GM18526 (cell line): ENCODE results near the gene TMEM259.

Experiments used
- POLR2A ChIP-seq: IDR thresholded peaks from 3 replicates; pipeline ENCODE4 v1.6.1; 2011; ENCODE audit not compliant: insufficient read length; ENCODE audit errors: extremely low read depth

TMEM259 gene

GRCh38 chr19:1032264-1032867 lies 11.4 kb upstream of the TMEM259 start:
- no peak for TF ChIP-seq POLR2A

DNA sequence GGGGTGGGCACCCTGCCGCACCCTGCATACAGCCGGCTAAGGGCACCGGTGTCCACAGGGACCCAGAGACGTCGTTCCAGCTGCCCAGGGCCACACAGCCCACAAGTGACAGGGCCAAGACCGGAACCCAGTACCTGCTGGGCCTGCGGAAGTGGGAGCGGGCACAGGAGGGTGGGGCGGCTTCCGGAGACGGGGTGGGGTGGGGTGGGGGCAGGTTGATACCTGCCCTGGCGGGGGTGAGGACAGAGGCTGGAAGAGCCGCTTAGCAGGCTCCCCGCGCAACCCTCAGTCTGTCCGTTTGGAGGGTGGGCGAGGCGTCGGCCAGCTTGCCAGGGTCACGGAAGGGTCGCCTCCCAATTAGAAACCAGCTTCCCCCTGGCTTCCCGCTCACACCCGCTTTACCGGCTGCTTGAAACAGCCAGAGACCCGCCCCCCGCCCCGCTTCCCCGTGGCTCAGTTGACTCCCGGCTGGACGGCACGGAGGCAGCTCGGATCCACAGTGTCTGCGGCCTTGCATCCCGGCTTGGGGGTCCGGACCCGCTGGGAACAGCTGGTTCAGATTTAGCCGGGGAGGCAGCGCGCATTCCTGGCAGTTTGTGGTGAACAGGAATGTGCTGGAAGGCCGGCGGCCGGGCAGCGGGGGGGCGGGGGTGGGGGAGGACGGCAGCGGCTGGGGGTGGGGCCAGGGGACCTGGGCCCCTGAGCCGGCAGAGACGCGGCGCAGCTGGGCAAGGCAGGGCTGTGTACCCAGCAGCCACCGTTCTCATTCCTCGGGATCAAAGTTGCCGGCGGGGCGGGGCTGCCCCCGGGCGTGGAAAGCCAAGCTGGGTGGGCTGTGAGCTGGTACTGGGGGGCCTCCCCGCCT lies 7.4 kb upstream of the TMEM259 start:
- peak; percentile 57 for TF ChIP-seq POLR2A

- TF ChIP-seq POLR2A, result no peak
Observed at GRCh38 chr19:1027650-1028061, 6.7 kb upstream of the TMEM259 start.

DNA sequence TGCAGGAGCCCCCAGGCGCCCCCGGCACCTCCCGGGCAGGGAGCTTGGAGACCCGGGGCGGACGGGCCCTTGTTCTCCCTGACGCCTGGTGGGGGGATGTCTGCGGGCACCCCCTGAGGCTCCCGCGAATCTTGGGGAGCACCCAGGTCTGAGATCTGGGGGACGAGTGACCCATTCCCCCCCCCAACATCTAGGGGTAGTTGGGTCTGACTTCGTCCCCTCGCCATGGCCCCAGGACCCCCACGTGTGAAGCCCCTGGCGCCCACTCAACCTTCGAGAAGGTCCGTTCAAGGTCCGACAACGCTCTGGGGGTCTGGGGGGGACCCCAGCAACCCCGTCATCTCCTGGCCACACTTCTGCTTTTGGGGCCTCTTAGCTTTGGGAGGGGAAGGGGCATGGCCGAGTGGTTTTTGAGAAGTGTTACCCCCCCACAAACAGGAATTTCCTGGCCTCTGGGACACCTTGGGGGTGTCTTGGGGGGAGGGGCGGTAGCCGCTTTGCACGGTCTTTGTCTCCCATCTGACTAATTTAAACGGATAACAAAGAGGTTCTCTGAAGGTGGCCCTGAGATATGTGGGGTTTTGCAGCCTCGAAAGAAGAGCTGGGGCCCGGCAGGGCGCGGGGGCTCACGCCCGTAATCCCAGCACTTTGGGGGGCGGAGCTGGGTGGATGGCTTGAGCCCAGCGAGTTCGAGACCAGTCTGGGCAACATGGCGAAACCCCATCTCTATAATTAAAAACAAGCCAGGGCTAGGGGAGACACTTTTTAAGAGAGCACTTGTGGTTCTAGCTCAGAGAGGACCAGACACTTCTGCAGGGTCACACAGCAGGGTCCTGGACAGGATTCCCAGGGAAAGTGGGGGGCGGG lies 6.1 kb upstream of the TMEM259 start:
- TF ChIP-seq POLR2A, result no peak

DNA sequence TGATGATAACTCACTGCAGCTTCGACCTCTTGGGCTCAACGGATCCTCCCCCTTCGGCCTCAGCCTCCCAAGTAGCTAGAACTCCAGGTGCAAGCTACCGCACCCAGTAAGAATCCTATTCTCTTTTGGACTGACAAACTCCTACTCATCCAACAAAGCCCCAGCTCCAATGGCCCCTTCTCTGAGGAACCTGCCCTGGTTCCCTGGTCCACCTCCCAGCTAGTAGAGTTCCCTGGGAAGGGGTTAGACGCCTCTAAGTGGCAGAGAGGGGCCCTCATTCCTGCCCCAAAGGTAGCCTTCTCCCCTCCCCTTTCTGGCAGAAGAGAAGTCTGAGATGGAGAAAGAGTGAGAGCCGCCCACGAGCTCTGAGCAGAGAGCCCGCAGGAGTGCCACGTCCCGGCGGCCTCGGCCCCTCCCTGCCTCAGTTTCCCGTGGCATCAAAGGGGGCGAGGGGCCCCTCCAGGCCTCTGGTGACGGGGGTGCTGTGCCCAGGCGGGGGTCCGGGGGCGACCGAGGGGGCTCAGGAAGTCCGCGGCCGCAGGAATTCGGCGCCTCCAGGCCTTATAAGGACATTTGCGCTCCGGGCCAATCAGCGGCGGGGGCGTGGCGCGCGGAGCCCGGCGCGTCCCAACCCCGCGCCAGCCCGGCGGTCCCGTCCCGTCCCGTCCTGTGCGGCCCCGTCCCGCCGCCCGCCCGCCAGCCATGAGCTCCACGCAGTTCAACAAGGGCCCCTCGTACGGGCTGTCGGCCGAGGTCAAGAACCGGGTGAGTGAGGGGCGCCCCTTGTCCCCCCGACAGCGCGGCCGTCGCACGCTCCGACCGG lies 5.2 kb upstream of the TMEM259 start, which contains the start of gene CNN2:
Gene CNN2, plus strand, starts transcription at position 649 of the 823 bp plus-strand sequence. Its CDS starts 54 bp downstream, at position 703.
- peak; percentile 72 for TF ChIP-seq POLR2A

DNA sequence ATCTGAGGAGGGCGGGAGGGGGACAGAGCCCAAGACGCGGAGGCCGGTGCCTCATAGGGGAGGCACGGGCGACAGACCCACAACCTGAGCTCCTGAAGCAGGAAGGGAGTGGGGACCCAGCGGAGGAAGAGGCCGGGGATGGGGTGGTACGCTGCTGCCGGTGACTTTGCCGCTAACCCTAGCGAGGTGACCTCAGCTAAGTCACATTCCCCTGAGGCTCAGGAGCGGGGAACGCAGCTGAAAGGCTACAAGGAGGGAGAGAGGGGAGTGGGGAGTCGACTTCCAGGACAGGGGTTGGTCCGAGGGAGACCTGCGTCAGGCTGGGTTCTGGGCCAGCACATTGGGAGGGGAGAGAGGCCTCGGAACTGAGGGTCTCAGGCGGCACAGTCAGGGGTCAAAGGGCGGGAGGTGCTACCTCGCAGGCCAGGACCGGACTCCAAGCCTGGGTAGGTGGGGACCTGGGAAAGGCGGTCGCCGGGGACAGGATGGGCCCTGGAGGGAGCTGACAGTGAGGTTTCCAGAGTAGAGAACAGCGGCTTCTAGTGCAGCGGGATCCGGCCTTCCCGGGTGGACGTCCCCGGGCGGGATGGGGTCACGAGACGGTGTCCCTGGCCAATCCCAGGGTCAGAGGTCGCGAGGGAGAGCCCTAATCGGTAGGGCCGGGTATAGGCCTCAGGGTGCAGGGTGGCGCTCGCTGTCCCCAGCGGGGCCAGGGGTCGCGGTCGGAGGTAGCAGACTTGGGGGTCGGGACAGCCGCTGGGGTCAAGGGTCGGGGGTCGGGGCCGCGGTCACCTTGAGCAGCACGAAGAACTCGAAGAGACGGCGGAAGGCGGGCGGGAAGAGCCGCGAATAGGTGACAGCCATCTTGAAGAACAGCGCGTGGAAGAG lies 699 bp downstream of the TMEM259 start:
- no peak for TF ChIP-seq POLR2A

DNA sequence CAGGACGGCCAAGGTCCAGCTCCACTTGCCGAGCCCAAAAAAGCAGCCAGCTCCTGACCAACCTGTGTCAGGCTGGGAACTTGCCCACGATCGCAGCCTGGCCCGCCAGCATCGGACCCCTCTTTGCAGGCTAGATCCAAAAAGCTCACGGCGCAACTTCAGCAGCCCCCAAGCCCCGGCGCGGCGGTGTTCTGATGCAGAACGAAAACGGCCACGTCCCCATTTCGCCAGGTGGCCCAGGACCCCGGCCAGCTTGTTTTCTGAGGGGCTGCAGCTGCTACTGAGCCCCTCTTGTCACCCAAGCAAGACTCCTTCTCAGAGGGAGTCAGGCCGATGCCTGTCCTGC lies 1.3 kb downstream of the TMEM259 start:
- no peak for TF ChIP-seq POLR2A

DNA sequence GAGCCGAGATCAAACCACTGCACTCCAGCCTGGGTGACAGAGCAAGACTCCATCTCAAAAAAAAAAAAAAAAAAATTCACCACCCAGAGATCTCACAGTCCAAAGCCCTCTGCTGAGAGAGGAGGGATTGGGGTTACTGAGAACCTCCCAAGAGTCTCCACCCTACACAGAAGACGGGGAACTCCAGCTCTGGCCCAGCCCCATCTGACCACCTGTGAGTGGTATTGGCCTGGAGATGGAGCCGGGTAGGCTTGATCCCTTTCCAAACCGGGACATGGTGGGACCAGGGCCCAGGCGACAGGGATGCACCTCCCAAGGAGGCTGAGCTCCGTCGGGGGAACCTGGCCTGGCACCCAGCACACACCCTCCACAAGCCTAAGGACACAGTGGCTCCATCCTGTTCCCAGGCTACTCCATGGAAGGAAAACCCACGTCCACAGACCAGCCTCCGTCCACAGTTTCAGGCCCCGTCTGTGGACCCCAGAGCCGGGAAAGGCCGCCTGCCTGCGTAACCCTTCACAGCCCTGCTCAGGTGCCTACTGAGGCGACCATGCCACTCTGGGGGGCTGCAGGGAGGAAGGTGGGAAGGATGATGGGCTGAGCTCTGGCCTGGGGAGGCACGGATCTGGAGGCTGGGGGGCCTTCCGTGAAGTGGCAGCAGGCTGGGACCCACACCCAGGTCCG lies 1.8 kb downstream of the TMEM259 start:
- no peak for TF ChIP-seq POLR2A

GRCh38 chr19:1018393-1018792 lies 2.5 kb downstream of the TMEM259 start:
- no peak for TF ChIP-seq POLR2A

DNA sequence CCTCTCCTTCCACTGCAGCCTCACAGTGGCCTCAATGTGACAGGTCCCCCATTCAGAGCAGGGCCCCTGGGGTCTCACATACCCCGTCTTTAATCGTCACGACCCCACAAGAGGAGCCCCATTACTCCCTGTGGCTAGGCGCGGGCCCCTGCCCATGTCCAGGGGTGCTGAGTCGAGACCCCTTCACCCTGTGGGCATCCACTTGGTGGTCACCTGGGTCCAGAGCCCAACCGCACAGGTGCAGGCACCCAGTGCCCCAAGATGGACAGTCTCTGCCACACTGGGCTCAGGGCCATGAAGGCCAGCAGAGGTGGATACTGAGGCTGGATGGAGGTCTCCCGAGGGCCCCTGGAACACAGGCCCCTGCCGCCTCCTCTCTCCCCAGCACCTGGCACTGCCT lies 3.0 kb downstream of the TMEM259 start:
- no peak for TF ChIP-seq POLR2A

- TF ChIP-seq POLR2A, result no peak
Observed at GRCh38 chr19:1017115-1017905, 3.6 kb downstream of the TMEM259 start.

GRCh38 chr19:1016647-1017114 lies 4.2 kb downstream of the TMEM259 start:
- TF ChIP-seq POLR2A, result no peak

DNA sequence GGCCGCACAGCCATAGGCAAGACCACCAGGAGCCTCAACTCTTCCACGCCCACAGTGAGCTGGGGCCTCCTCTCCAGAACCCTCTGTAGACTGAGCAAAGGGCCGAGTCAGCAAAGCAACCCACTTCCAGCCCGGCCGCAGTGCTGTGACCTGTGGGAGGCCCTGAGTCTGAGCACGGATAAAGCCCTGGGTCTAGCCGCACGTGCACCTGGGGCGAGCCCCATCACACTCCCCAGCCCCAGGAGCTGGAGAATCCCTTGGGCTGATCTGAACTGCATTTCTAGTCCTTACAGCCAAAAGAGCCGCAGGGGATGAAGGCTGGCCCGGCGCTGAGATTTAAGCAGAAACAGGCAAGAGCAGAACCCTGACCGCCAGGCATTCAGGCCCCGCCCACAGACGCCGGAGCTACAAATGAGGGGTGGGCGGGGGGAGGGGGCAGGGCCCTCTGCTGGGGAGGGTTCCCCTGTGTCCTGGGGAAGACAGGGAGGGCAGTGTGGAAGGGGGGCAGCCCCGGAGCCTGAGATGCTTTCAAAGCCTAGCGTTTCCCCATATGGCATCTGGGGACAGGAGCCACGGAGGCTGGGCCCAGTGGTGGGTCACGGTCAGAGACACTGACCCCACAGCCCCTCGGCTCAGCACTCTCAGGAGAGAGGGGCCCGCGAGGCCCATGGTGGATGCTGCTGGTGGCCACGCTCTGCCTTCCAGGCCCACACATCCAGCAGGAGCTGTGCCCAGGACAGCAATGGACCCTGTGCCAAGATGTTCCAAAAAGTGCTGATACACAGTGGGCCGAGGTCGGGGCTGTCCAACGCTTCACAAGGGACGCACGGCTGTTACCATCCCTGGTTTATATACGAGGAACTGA lies 4.9 kb downstream of the TMEM259 start:
- TF ChIP-seq POLR2A, result no peak
